ENCODE results near the gene TMEM17.

DNA sequence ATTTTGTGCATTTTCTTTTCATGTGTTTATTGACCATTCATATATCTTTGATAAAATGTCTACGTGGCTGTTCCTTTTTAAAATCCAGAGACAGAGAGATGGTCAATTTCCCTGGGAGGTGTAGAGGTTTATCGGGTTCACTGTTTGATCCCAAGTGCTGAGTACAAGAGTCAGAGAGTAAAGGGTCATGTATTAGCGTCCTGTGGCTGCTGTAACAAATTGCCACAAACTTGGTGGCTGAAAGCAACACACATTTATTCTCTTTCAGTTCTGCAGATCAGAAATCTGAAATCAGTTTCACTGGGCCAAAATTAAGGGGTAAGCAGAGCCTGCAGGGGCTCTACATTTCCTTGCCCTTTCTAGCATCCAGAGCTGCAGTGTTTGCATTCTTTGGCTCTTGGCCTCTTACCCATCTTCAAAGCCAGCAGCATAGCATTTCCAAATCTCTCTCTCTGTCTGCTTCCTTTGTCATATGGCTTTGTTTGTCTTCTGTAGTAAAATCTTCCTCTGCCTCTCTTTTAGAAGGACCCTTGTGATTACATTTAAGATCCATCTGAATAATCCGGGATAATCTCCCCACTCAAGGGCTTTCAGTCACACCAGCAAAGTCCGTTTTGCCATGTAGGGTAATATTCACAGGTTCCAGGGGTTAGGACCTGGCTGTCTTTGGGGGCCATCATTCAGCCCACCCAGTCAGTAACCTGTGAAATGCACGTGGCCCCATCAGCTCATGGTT, 49.9 kb downstream of the TMEM17 start:
- TF ChIP-seq, protein P1, sequence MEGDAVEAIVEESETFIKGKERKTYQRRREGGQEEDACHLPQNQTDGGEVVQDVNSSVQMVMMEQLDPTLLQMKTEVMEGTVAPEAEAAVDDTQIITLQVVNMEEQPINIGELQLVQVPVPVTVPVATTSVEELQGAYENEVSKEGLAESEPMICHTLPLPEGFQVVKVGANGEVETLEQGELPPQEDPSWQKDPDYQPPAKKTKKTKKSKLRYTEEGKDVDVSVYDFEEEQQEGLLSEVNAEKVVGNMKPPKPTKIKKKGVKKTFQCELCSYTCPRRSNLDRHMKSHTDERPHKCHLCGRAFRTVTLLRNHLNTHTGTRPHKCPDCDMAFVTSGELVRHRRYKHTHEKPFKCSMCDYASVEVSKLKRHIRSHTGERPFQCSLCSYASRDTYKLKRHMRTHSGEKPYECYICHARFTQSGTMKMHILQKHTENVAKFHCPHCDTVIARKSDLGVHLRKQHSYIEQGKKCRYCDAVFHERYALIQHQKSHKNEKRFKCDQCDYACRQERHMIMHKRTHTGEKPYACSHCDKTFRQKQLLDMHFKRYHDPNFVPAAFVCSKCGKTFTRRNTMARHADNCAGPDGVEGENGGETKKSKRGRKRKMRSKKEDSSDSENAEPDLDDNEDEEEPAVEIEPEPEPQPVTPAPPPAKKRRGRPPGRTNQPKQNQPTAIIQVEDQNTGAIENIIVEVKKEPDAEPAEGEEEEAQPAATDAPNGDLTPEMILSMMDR (conservative IDR thresholded peaks at IDR 0.05 in 1 of 2, IDR thresholded peaks at IDR 0.05 in 1 of 2; ENCODE audit: low read depth in 1 of 2, low read length in 2 of 2), result no peak
- TF ChIP-seq EZH2 (IDR thresholded peaks at IDR 0.05; ENCODE audit: low read length, missing control alignments), result no peak

Data from fibroblast of lung (primary cell).